ENCODE results near the gene USP43.

GRCh38 chr17:9769036-9769695 is 123.8 kb downstream of the USP43 start:
- TF ChIP-seq CTCF (IDR thresholded peaks at IDR 0.05 in 4 of 5, conservative IDR thresholded peaks at IDR 0.05 in 1 of 5), result no peak
- TF ChIP-seq POLR2A (IDR thresholded peaks at IDR 0.05), result no peak
